GM12874 (cell line): ENCODE results near the gene UTF1.

Source experiments
- TF ChIP-seq, protein P1 (sequence below): IDR thresholded peaks from 2 replicates; pipeline ENCODE4 v1.5.1; 2011; ENCODE audit warnings: low read depth, mild to moderate bottlenecking, control low read depth, low read length, moderate library complexity; ENCODE audit not compliant: insufficient read depth

Gene UTF1

DNA sequence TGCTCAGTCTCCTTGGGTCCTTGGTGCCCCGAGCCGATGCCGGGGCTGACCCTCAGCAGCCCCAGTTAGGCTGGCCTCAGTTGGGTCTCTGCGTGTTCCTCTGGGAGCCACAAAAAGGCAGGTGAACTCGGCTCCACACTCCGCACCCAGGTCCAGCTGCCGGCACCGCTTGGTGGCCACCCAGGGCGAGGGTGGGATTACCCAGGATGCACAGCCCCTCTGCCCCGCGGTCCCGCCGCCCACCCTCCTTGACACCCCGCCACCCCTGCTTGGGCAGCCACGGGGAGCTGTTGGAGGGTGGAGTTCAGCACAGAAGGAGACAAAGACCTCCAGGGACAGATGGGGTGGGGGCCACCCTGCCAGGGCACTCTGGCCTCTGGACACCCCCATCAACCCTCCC is 25.3 kb downstream of the UTF1 start:
- TF ChIP-seq, protein P1, sequence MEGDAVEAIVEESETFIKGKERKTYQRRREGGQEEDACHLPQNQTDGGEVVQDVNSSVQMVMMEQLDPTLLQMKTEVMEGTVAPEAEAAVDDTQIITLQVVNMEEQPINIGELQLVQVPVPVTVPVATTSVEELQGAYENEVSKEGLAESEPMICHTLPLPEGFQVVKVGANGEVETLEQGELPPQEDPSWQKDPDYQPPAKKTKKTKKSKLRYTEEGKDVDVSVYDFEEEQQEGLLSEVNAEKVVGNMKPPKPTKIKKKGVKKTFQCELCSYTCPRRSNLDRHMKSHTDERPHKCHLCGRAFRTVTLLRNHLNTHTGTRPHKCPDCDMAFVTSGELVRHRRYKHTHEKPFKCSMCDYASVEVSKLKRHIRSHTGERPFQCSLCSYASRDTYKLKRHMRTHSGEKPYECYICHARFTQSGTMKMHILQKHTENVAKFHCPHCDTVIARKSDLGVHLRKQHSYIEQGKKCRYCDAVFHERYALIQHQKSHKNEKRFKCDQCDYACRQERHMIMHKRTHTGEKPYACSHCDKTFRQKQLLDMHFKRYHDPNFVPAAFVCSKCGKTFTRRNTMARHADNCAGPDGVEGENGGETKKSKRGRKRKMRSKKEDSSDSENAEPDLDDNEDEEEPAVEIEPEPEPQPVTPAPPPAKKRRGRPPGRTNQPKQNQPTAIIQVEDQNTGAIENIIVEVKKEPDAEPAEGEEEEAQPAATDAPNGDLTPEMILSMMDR = no peak

DNA sequence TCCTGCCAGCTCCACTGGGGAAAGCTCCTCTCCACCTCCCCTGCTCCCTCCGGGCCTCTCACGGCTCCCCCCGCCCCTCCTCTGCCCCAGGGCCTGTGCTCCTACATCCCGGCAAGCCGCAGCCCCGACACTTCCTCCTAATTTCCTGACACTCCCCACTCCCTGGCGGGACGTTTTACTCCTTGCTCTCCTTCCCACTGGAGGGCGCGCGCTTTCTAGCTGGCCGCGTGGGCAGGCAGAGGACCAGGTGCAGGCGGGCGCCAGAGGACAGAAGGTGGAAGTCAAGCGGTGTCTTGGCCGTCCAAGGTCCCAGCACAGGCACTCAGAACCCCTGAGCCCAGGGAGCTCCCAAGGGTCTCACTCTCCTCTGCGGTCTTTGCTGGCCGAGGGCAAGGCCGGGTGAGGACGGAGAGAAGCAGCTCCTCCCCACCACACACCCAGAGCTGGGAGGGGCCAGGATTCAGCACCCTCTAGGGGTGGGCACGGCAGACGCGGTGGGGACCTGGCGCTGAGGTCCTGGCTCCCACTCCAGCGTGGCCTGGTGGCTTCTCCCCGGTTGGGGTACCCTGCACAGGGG is 27.6 kb downstream of the UTF1 start:
- TF ChIP-seq, protein P1 = 0 out of 2 replicates have a peak, but pooled peaks have one; percentile 10

- TF ChIP-seq, protein P1 = no peak
Observed at GRCh38 chr10:133258066-133258817, 28.2 kb downstream of the UTF1 start.

DNA sequence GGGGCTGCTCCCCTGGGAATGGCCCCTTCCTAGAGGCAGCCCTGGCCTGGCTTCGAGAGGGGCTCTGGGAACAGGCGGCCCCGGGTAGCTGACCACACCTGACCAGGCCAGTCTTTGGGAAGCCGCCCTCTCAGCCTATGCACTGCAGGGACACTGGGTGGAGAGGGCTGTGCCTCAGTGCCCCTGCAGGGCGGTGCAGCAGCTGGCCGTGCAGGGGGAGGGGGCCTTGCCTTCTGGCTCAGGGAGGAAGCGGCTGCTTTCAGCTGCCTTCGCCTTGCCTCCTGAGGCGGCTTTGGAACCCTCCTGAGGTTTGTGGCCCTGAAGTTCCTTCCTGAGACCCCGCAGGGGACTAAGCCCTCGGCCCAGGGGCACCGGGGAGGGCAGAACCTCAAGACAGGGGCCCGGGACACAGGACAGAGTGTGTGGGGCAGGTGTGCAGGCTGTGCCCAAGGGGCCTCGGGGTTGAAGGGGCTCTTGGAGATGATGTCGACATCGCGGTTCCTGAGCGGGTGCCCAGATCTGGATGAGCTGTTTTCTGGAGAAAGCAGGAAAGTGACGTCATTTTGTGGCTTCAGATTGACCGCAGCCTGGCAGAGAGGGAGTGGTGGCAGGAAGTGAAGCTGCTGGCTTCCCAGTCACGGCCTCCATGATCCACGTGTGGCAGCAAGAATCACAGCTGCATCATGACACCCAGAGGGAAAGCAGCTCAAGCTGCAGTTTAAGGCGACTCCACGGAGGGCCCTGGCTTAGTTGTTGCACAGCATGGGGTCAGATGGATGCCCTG is 29.0 kb downstream of the UTF1 start:
- TF ChIP-seq, protein P1 = no peak

DNA sequence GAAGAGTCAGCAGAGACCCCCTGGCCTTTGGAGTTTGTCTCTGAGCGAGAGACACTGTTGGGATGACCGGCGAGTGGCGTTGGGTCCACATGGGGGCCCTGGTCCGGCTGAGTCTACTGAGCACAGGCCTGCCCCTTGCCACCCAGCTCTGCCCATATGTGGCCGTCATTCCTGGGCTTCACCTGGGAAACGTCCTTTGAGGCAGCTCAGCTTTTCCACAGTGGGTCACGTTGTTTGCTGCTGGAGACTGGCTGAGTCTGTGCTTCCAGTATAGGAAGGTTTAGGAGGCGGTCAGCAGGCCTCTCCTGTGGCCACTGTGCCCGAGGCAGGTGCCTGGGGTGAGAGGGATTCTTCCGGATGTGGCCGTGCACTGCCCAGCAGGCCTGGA is 29.6 kb downstream of the UTF1 start:
- TF ChIP-seq, protein P1 = no peak

GRCh38 chr10:133260895-133261725 is 31.1 kb downstream of the UTF1 start:
- TF ChIP-seq, protein P1 = no peak
